Gastrocnemius medialis (tissue), 4 donors: ENCODE results near the gene PPP1CA.

Experiments
- POLR2A ChIP-seq, 2 donors: fragments of 450-650 bp; IDR thresholded peaks; one replicate each; pipeline ENCODE4 v1.6.1; 2017; ENCODE audit warnings: antibody characterized with exemption in 2 of 2, mild to moderate bottlenecking in 2 of 2, moderate library complexity in 2 of 2
- TF ChIP-seq, protein P1 (sequence below), 5 experiments: fragments of 450-650 bp in 3 of 5; fragments of 200-600 bp in 2 of 5; sonication (generic) in 2 of 5; IDR thresholded peaks in 4 of 5; conservative IDR thresholded peaks in 1 of 5; 1 replicate in 4 of 5; 2 replicates in 1 of 5; pipeline ENCODE4 v1.5.1; 2016 to 2019; ENCODE audit warnings: antibody characterized with exemption in 5 of 5, mild to moderate bottlenecking in 3 of 5, moderate library complexity in 3 of 5

DNA sequence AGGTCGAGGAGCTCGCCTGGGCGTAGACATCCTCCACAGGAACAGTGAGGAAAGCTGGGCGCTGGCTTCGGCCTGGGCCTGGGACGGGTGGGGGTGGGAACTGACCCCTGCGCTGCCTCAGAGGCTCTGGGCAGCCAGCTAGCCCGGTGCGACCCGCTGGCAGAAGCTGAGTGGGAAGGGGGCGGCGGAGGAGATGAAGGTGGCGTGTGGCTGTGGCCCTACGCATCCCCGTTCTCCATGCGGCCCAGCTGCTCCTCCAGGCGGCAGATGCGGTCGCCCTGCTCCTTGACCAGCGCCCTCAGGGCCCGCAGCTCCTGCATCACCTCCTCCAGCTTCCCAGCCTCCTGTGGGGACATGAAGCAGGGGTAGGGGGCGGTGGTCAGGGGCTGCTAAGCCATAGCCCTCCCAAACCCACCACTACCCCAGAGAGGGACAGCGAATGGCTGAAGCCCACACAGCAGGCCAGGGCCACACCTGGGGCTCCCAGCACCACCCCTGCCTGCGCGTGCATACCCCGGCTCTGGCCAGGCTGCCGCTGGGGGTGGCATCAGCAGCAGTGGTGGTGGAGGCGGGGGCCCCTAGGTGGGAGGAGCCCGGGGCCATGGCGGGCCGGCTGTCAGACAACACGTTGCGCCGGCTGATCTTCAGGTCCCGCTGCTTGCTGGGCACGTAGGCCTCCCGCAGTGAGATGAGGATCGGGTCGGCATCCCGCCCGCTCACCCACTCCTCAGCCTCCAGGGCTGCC is 36.7 kb upstream of the PPP1CA start:
- TF ChIP-seq, protein P1, sequence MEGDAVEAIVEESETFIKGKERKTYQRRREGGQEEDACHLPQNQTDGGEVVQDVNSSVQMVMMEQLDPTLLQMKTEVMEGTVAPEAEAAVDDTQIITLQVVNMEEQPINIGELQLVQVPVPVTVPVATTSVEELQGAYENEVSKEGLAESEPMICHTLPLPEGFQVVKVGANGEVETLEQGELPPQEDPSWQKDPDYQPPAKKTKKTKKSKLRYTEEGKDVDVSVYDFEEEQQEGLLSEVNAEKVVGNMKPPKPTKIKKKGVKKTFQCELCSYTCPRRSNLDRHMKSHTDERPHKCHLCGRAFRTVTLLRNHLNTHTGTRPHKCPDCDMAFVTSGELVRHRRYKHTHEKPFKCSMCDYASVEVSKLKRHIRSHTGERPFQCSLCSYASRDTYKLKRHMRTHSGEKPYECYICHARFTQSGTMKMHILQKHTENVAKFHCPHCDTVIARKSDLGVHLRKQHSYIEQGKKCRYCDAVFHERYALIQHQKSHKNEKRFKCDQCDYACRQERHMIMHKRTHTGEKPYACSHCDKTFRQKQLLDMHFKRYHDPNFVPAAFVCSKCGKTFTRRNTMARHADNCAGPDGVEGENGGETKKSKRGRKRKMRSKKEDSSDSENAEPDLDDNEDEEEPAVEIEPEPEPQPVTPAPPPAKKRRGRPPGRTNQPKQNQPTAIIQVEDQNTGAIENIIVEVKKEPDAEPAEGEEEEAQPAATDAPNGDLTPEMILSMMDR (IDR thresholded peaks at IDR 0.05 in 4 of 5, conservative IDR thresholded peaks at IDR 0.05 in 1 of 5), result no peak
- TF ChIP-seq POLR2A (IDR thresholded peaks at IDR 0.05), result no peak
